Fibroblast of lung (primary cell): ENCODE results near the gene CLECL1. TPM values are rescaled to one million over a fixed set of nuclear protein-coding genes. Genes with fewer than 3 reads are reported as not detected.
"Not testable (repeated sequence)": the region's sequence is repeated elsewhere in the genome, so short reads cannot be mapped to it uniquely, and the experiment has no call there.

ENCODE experiments used
- DNase-seq, 2 donors: peaks; one replicate each; pipeline versions ENCODE4 v3.0.0 to v3.0.0-alpha.2; 2010; ENCODE audit warnings: low read depth in 2 of 2
- H2AFZ ChIP-seq: 2 replicates; pipeline ENCODE4 v1.5.1; 2012; ENCODE audit warnings: low read length, control low read depth, inconsistent platforms
- H3K27ac ChIP-seq: 2 replicates; pipeline ENCODE4 v1.5.1; 2011; ENCODE audit warnings: low read length, control low read depth; ENCODE audit not compliant: insufficient read depth
- H3K27me3 ChIP-seq: 2 replicates; pipeline ENCODE4 v1.5.1; 2011; ENCODE audit warnings: mild to moderate bottlenecking, low read length; ENCODE audit not compliant: control insufficient read depth, insufficient read depth
- H3K36me3 ChIP-seq: 2 replicates; pipeline ENCODE4 v1.5.1; 2011; ENCODE audit warnings: low read length; ENCODE audit not compliant: control insufficient read depth, insufficient read depth
- H3K4me1 ChIP-seq: 2 replicates; pipeline ENCODE4 v1.5.1; 2011; ENCODE audit warnings: low read length; ENCODE audit not compliant: control insufficient read depth, insufficient read depth; ENCODE audit errors: extremely low read depth
- H3K4me2 ChIP-seq: 2 replicates; pipeline ENCODE4 v1.5.1; 2011; ENCODE audit warnings: low read length, control low read depth; ENCODE audit not compliant: insufficient read depth; ENCODE audit errors: extremely low read depth
- H3K4me3 ChIP-seq, 4 experiments: fragments of 200-600 bp in 1 of 4; sonication (generic) in 1 of 4; replicated peaks in 1 of 4; 2 replicates each; pipeline ENCODE4 v1.5.1; 2011 to 2016; ENCODE audit warnings: low read length in 4 of 4, low read depth in 3 of 4, mild to moderate bottlenecking in 3 of 4, control low read depth in 2 of 4, inconsistent platforms in 1 of 4, mixed read lengths in 1 of 4; ENCODE audit not compliant: insufficient read depth in 1 of 4; ENCODE audit errors: control extremely low read depth in 1 of 4
- H3K79me2 ChIP-seq: 2 replicates; pipeline ENCODE4 v1.5.1; 2012; ENCODE audit warnings: mild to moderate bottlenecking, low read length, inconsistent platforms; ENCODE audit not compliant: control insufficient read depth, insufficient read depth
- H3K9ac ChIP-seq: 2 replicates; pipeline ENCODE4 v1.5.1; 2011; ENCODE audit warnings: mild to moderate bottlenecking, low read length, control low read depth; ENCODE audit not compliant: insufficient read depth
- H3K9me3 ChIP-seq: 2 replicates; pipeline ENCODE4 v1.5.1; 2012; ENCODE audit warnings: low read depth, low read length; ENCODE audit not compliant: control insufficient read depth, insufficient read depth
- H4K20me1 ChIP-seq: 2 replicates; pipeline ENCODE4 v1.5.1; 2011; ENCODE audit warnings: low read length; ENCODE audit not compliant: control insufficient read depth, insufficient read depth; ENCODE audit errors: extremely low read depth
- CTCF ChIP-seq, 2 donors: IDR thresholded peaks in 1 of 2; conservative IDR thresholded peaks in 1 of 2; 1 replicate in 1 of 2; 2 replicates in 1 of 2; pipeline ENCODE4 v1.5.1; 2011 to 2012; ENCODE audit warnings: low read length in 2 of 2, control low read depth in 1 of 2, inconsistent platforms in 1 of 2, low read depth in 1 of 2, mild to moderate bottlenecking in 1 of 2
- EZH2 ChIP-seq: IDR thresholded peaks from 2 replicates; pipeline ENCODE4 v1.5.1; 2012; ENCODE audit warnings: low read length, control low read depth, mild to moderate bottlenecking; ENCODE audit errors: missing control alignments
- polyA plus RNA-seq, 2 donors: library from polyadenylated mRNA; depleted of rRNA in 1 of 2; stranded (reverse) in 1 of 2; unstranded in 1 of 2; fragments of >200 nt; gene quantifications; 2 replicates each; pipeline ENCODE4 v1.2.1, GENCODE V29; 2011 to 2012; ENCODE audit warnings: missing spikeins in 1 of 2
- total RNA-seq: library from RNA; depleted of rRNA; stranded (reverse); fragments of >200 nt; gene quantifications from 2 replicates; pipeline ENCODE4 v1.2.1, GENCODE V29; 2014

CLECL1 gene
- total and polyA plus RNA-seq, 2 donors (not counting 1 experiment from before 2014, with no cell fraction given), result not detected

- H3K4me1 ChIP-seq, result no peaks in the 10 kb centered on the region
- H3K4me3 ChIP-seq, result peak overlapping the region in 2 of 4 experiments; percentile 23 to 38
- H3K9ac ChIP-seq, result no peak overlapping the region
- no peak overlapping the region for H3K4me2 ChIP-seq
- H2AFZ ChIP-seq, result no peak overlapping the region
- no peaks in the 10 kb centered on the region for H3K9me3 ChIP-seq
- peaks cover 5% of the 10 kb centered on the region for H3K27me3 ChIP-seq
- H4K20me1 ChIP-seq, result no peaks in the 10 kb centered on the region
- TF ChIP-seq EZH2 (no peak), CTCF (conservative IDR thresholded peaks at IDR 0.05 in 1 of 2, IDR thresholded peaks at IDR 0.05 in 1 of 2; ENCODE audit: low read depth in 1 of 2, low read length in 2 of 2) (no peak)
- H3K36me3 ChIP-seq, result no peaks in the 10 kb centered on the region
- H3K79me2 ChIP-seq, result no peaks in the 10 kb centered on the region
- H3K27ac ChIP-seq, result no peak overlapping the region
- DNase-seq, result no peak
These were observed 7.3 kb upstream of the CLECL1 start for GRCh38 chr12:9740106-9740750.

GRCh38 chr12:9739404-9740105, 6.7 kb upstream of the CLECL1 start:
- H3K9ac ChIP-seq, H3K9me3 ChIP-seq, H3K27me3 ChIP-seq, H2AFZ ChIP-seq, H3K4me2 ChIP-seq, H3K79me2 ChIP-seq, H4K20me1 ChIP-seq, H3K36me3 ChIP-seq, DNase-seq, H3K27ac ChIP-seq, H3K4me1 ChIP-seq: not testable (repeated sequence)
- peak overlapping the region in 2 of 4 experiments; percentile 23 to 38 for H3K4me3 ChIP-seq

- not testable (repeated sequence) for H3K9me3 ChIP-seq, H3K4me3 ChIP-seq, H3K9ac ChIP-seq, H3K79me2 ChIP-seq, H3K27ac ChIP-seq, H3K4me1 ChIP-seq, H3K27me3 ChIP-seq, H3K36me3 ChIP-seq, H4K20me1 ChIP-seq, H2AFZ ChIP-seq, H3K4me2 ChIP-seq, DNase-seq
These were observed 6.0 kb upstream of the CLECL1 start for GRCh38 chr12:9738905-9739304.
